GM12878 (cell line): ENCODE measurements around the gene DYNC1I1. TPM values are rescaled to one million over a fixed set of nuclear protein-coding genes. Genes with fewer than 3 reads are reported as not detected.

Source experiments
- ATAC-seq: fragments of 200-7000 bp; cut with Tn5 transposase; 3 replicates; pipeline ENCODE4 v1.9.1; 2020; ENCODE audit warnings: mild to moderate bottlenecking, moderate library complexity
- BruUV-seq: library from RNA; stranded (reverse); fragments of 400-500 nt; replicated peaks from 2 replicates; lab custom pipeline; 2021; lab: Mats Ljungman, UMichigan
- CTCF ChIA-PET: fragments of 300-600 bp; sonication (Branson Sonifier 250); formaldehyde crosslinking; extraction: SDS; loops from one replicate; lab custom pipeline; 2021; ENCODE audit warnings: inconsistent platforms; lab: Yijun Ruan, JAX
- POLR2A ChIA-PET: fragments of 350-600 bp; formaldehyde crosslinking; extraction: SDS; loops from one replicate; lab custom pipeline; 2021; ENCODE audit warnings: inconsistent platforms; lab: Charles Lee
- RAD21 ChIA-PET: fragments of 300-600 bp; sonication (Branson Sonifier 250); formaldehyde crosslinking; loops from one replicate; lab custom pipeline; 2023; ENCODE audit warnings: antibody characterized with exemption; ENCODE audit not compliant: unreplicated experiment; lab: Charles Lee
- SMC1A ChIA-PET: fragments of 300-600 bp; sonication (Branson Sonifier 250); formaldehyde crosslinking; loops from one replicate; lab custom pipeline; 2023; ENCODE audit not compliant: unreplicated experiment, uncharacterized antibody; lab: Charles Lee
- DNase-seq: peaks from one replicate; pipeline ENCODE4 v3.0.0-alpha.2; 2011; ENCODE audit warnings: low read depth, low spot score
- FAIRE-seq: peaks from 3 replicates; lab custom pipeline; 2011; peaks lifted over from hg19 to GRCh38; lab: Jason Lieb, UNC
- H2AFZ ChIP-seq: 2 replicates; pipeline ENCODE4 v1.6.0; 2011; ENCODE audit warnings: low read depth, low read length, control low read depth; ENCODE audit not compliant: control insufficient read depth
- H3K27ac ChIP-seq: 2 replicates; pipeline ENCODE4 v1.5.1; 2011; ENCODE audit warnings: control low read depth; ENCODE audit not compliant: control insufficient read depth, insufficient read depth
- H3K27me3 ChIP-seq, 2 experiments: replicated peaks in 1 of 2; 2 replicates each; pipeline versions ENCODE4 v1.6.0 to v1.6.1; 2011; ENCODE audit warnings: low read length in 1 of 2; ENCODE audit not compliant: control insufficient read depth in 2 of 2, insufficient read depth in 2 of 2
- H3K36me3 ChIP-seq, 2 experiments: 2 replicates each; pipeline ENCODE4 v1.5.1; 2011; ENCODE audit warnings: low read length in 1 of 2; ENCODE audit not compliant: control insufficient read depth in 2 of 2, insufficient read depth in 2 of 2
- H3K4me1 ChIP-seq: 2 replicates; pipeline ENCODE4 v1.6.1; 2011; ENCODE audit warnings: mild to moderate bottlenecking, low read length, moderate library complexity, mixed read lengths; ENCODE audit not compliant: control insufficient read depth, insufficient read depth
- H3K4me2 ChIP-seq: 2 replicates; pipeline ENCODE4 v1.6.0; 2011; ENCODE audit warnings: control low read depth; ENCODE audit not compliant: control insufficient read depth, insufficient read depth
- H3K4me3 ChIP-seq: fragments of 200-600 bp; sonication (generic); 2 replicates; pipeline ENCODE4 v1.5.1; 2016
- H3K79me2 ChIP-seq: 2 replicates; pipeline ENCODE4 v1.6.0; 2011; ENCODE audit warnings: low read length; ENCODE audit not compliant: control insufficient read depth, insufficient read depth
- H3K9ac ChIP-seq: 2 replicates; pipeline ENCODE4 v1.8.0; 2011; ENCODE audit warnings: low read length, control low read depth, mixed read lengths; ENCODE audit not compliant: control insufficient read depth, insufficient read depth
- H3K9me3 ChIP-seq: replicated peaks from 3 replicates; pipeline ENCODE4 v1.5.1; 2011; ENCODE audit warnings: mild to moderate bottlenecking, low read length; ENCODE audit not compliant: control insufficient read depth, insufficient read depth
- H4K20me1 ChIP-seq: 2 replicates; pipeline ENCODE4 v1.6.0; 2011; ENCODE audit not compliant: control insufficient read depth, insufficient read depth
- IKZF2 ChIP-seq, 2 experiments: fragments of 450-650 bp; IDR thresholded peaks; 2 replicates each; pipeline ENCODE4 v1.6.1; 2017; ENCODE audit warnings: mild to moderate bottlenecking in 2 of 2, moderate library complexity in 2 of 2
- MXI1 ChIP-seq: fragments of 150-350 bp; IDR thresholded peaks from 2 replicates; pipeline ENCODE4 v1.6.1; 2011; ENCODE audit warnings: low read depth, mild to moderate bottlenecking, inconsistent platforms, low read length, improper control_type of control experiment
- NFIC ChIP-seq: IDR thresholded peaks from 2 replicates; pipeline ENCODE4 v1.6.1; 2012; ENCODE audit warnings: low read depth, mild to moderate bottlenecking, inconsistent platforms, low read length, moderate library complexity
- NR2C1 ChIP-seq: fragments of 450-650 bp; IDR thresholded peaks from 2 replicates; pipeline ENCODE4 v1.6.1; 2017; ENCODE audit warnings: antibody characterized with exemption, mild to moderate bottlenecking, moderate library complexity
- NRF1 ChIP-seq: conservative IDR thresholded peaks from 2 replicates; pipeline ENCODE4 v1.6.1; 2011; ENCODE audit warnings: mild to moderate bottlenecking, low read depth, low read length, improper control_type of control experiment
- PBX3 ChIP-seq: IDR thresholded peaks from 2 replicates; pipeline ENCODE4 v1.6.1; 2011; ENCODE audit warnings: mild to moderate bottlenecking, low read depth, low read length, moderate library complexity; ENCODE audit not compliant: insufficient replicate concordance
- RCOR1 ChIP-seq: conservative IDR thresholded peaks from 2 replicates; pipeline ENCODE4 v1.6.1; 2012; ENCODE audit warnings: low read depth, low read length, improper control_type of control experiment
- SRF ChIP-seq, 2 experiments: IDR thresholded peaks; 2 replicates each; pipeline ENCODE4 v1.6.1; 2011; ENCODE audit warnings: low read depth in 2 of 2, low read length in 2 of 2, mild to moderate bottlenecking in 1 of 2, moderate library complexity in 1 of 2
- TCF7 ChIP-seq: IDR thresholded peaks from 2 replicates; pipeline ENCODE4 v1.6.1; 2014; ENCODE audit warnings: antibody characterized with exemption, borderline replicate concordance
- ZNF207 ChIP-seq: fragments of 450-650 bp; IDR thresholded peaks from 2 replicates; pipeline ENCODE4 v1.6.1; 2014; ENCODE audit warnings: antibody characterized with exemption, mild to moderate bottlenecking, borderline replicate concordance
- in situ Hi-C: fragments of 300-500 bp; cut with MboI; formaldehyde crosslinking; loops from 9 replicates; pipeline ENCODE4 v1.14.3; 2018; ENCODE audit warnings: mixed read lengths
- intact Hi-C: fragments of 100-400 bp; cut with micrococcal nuclease; formaldehyde crosslinking; loops from one replicate; pipeline ENCODE4 v1.14.2; 2022; ENCODE audit not compliant: unreplicated experiment
- polyA plus RNA-seq, 11 experiments: library from polyadenylated mRNA; depleted of rRNA in 4 of 11; unstranded in 6 of 11; stranded (reverse) in 5 of 11; fragments of >200 nt; fragmentation: Nextera tagmentation in 4 of 11; fragmentation: Illumina TruSeq in 1 of 11; extraction: Ambion mirVana in 4 of 11; extraction: Trizol in 1 of 11; gene quantifications; 1 replicate in 1 of 11; 2 replicates in 10 of 11; pipeline versions ENCODE4 v1.2.1 to v1.2.3, GENCODE V29; 2011 to 2016; ENCODE audit warnings: inconsistent platforms in 2 of 11, missing spikeins in 2 of 11, low read depth in 1 of 11
- total RNA-seq, 4 experiments: library from RNA; depleted of rRNA in 3 of 4; stranded (reverse); fragments of >200 nt in 3 of 4; fragmentation: Illumina TruSeq in 1 of 4; extraction: Trizol in 1 of 4; gene quantifications; 2 replicates each; pipeline versions ENCODE4 v1.2.1 to v1.2.3, GENCODE V29; 2013 to 2021
- TF ChIP-seq, protein P1 (sequence below): fragments of 450-650 bp; IDR thresholded peaks from 2 replicates; pipeline ENCODE4 v1.6.1; 2018; ENCODE audit warnings: borderline replicate concordance, mild to moderate bottlenecking; ENCODE audit not compliant: partially characterized antibody
- TF ChIP-seq, protein P2 (sequence below), 3 experiments: IDR thresholded peaks in 2 of 3; conservative IDR thresholded peaks in 1 of 3; 2 replicates each; pipeline ENCODE4 v1.5.1; 2011; ENCODE audit warnings: low read depth in 3 of 3, low read length in 3 of 3, mild to moderate bottlenecking in 3 of 3, control low read depth in 2 of 3, moderate library complexity in 2 of 3, inconsistent platforms in 1 of 3, mixed read lengths in 1 of 3; ENCODE audit not compliant: control insufficient read depth in 2 of 3, insufficient read depth in 1 of 3; ENCODE audit errors: extremely low read depth in 1 of 3

DYNC1I1 gene
- total and polyA plus RNA-seq, 10 of the 15 experiments (the other 5 are each of a cell fraction or from before 2014, with no cell fraction given), result 0.05 to 0.91 (median 0.14) TPM; not detected in 3

DNA sequence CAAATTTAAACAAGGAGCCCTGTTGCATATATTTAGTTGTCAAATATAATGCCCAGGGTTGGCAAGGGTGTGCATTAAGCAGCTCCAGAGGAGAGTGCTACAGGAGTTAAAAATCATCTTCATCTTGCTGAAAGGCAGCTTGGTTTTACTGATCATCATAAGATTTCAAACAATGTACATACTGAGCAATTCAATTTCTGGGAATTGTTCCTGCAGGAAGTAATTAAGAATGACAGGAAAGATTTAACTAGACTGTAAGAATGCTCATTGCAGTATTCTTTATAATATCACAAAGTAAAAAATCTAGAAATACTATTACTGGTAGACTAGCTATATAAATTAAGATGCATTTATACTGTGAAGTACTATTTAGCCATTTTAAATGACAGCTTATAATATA is 153.6 kb downstream of the DYNC1I1 start:
- no TSS peak for BruUV-seq
- intact Hi-C loops (no loop called here), in situ Hi-C loops (no loop called here)
- DNase-seq (no peak), ATAC-seq (no peak), FAIRE-seq (no peak)
- ChIA-PET SMC1A (interaction anchor here (1.6 kb wide), 1 partner anchor 10 kb away, joined by 4 read pairs; no protein-coding TSS in a partner anchor), RAD21 (no interaction called here), POLR2A (no interaction called here), CTCF (interaction anchor here (2.4 kb wide), 1 partner anchor 10 kb away, joined by 10 read pairs; no protein-coding TSS in a partner anchor)
- Histone ChIP-seq H3K9me3 (no peaks in the 10 kb centered on the region), H3K79me2 (no peaks in the 10 kb centered on the region), H3K36me3 (no peaks in the 10 kb centered on the region), H3K9ac (no peak overlapping the region), H4K20me1 (no peaks in the 10 kb centered on the region), H3K4me3 (no peak overlapping the region), H3K27ac (no peak overlapping the region), H3K27me3 (peaks cover 2 to 3% of the 10 kb centered on the region in 2 experiments; a peak in 1 of 4 replicates), H3K4me2 (no peak overlapping the region), H3K4me1 (no peaks in the 10 kb centered on the region), H2AFZ (no peak overlapping the region)
- TF ChIP-seq PBX3 (no peak), NFIC (no peak), NRF1 (no peak), ZNF207 (no peak), RCOR1 (no peak), NR2C1 (no peak), IKZF2 (IDR thresholded peaks at IDR 0.05) (no peak), SRF (IDR thresholded peaks at IDR 0.05; ENCODE audit: low read depth in 2 of 2, low read length in 2 of 2) (no peak), TCF7 (no peak), MXI1 (no peak)
- TF ChIP-seq, protein P1, sequence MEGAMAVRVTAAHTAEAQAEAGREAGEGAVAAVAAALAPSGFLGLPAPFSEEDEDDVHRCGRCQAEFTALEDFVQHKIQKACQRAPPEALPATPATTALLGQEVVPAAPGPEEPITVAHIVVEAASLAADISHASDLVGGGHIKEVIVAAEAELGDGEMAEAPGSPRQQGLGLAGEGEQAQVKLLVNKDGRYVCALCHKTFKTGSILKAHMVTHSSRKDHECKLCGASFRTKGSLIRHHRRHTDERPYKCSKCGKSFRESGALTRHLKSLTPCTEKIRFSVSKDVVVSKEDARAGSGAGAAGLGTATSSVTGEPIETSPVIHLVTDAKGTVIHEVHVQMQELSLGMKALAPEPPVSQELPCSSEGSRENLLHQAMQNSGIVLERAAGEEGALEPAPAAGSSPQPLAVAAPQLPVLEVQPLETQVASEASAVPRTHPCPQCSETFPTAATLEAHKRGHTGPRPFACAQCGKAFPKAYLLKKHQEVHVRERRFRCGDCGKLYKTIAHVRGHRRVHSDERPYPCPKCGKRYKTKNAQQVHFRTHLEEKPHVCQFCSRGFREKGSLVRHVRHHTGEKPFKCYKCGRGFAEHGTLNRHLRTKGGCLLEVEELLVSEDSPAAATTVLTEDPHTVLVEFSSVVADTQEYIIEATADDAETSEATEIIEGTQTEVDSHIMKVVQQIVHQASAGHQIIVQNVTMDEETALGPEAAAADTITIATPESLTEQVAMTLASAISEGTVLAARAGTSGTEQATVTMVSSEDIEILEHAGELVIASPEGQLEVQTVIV, result no peak
- TF ChIP-seq, protein P2, sequence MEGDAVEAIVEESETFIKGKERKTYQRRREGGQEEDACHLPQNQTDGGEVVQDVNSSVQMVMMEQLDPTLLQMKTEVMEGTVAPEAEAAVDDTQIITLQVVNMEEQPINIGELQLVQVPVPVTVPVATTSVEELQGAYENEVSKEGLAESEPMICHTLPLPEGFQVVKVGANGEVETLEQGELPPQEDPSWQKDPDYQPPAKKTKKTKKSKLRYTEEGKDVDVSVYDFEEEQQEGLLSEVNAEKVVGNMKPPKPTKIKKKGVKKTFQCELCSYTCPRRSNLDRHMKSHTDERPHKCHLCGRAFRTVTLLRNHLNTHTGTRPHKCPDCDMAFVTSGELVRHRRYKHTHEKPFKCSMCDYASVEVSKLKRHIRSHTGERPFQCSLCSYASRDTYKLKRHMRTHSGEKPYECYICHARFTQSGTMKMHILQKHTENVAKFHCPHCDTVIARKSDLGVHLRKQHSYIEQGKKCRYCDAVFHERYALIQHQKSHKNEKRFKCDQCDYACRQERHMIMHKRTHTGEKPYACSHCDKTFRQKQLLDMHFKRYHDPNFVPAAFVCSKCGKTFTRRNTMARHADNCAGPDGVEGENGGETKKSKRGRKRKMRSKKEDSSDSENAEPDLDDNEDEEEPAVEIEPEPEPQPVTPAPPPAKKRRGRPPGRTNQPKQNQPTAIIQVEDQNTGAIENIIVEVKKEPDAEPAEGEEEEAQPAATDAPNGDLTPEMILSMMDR (IDR thresholded peaks at IDR 0.05 in 2 of 3, conservative IDR thresholded peaks at IDR 0.05 in 1 of 3; ENCODE audit: control insufficient read depth in 2 of 3, extremely low read depth in 1 of 3, insufficient read depth in 1 of 3, low read depth in 3 of 3, low read length in 3 of 3), result no peak
